Aortic smooth muscle cell (primary cell): ENCODE results near the gene OLIG1. TPM values are rescaled to one million over a fixed set of nuclear protein-coding genes. Genes with fewer than 3 reads are reported as not detected.

Experiments used
- total RNA-seq: library from RNA; depleted of rRNA; stranded (reverse); fragments of >200 nt; gene quantifications from 2 replicates; pipeline ENCODE4 v1.2.3, GENCODE V29; 2014

OLIG1 gene
- not detected in 2 replicates for total RNA-seq

DNA sequence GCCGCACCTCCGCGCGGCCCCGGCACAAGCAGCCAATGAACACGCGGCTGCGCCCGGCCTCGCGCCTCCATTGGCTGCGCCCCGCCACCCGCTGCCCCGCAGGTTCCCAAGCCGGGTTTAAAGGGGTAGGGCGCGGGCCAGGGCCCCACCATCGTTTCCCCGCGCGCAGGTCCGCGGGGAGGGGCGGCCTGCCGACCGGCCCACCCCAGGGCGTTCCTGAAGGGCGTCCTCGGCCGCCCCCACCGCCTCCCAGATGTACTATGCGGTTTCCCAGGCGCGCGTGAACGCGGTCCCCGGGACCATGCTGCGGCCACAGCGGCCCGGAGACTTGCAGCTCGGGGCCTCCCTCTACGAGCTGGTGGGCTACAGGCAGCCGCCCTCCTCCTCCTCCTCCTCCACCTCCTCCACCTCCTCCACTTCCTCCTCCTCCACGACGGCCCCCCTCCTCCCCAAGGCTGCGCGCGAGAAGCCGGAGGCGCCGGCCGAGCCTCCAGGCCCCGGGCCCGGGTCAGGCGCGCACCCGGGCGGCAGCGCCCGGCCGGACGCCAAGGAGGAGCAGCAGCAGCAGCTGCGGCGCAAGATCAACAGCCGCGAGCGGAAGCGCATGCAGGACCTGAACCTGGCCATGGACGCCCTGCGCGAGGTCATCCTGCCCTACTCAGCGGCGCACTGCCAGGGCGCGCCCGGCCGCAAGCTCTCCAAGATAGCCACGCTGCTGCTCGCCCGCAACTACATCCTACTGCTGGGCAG lies at the start of gene OLIG1:
TSS of gene OLIG1 (plus strand) at position 148 of the 750 bp plus-strand sequence. CDS start at position 254, 106 bp downstream.

GRCh38 chr21:33025489-33026442 lies 44.2 kb upstream of the OLIG1 start, which contains the start of gene OLIG2:
Gene OLIG2 (plus strand): TSS chr21:33025935. CDS start chr21:33026863, 928 bp downstream.

Other genes starting within 250 kb of the OLIG1 start
- not detected in 2 replicates for gene OLIG2, start 44.2 kb upstream of the OLIG1 start, total RNA-seq
- 6.3 and 9.6 TPM in 2 replicates for gene IFNAR2, start 159.8 kb downstream of the OLIG1 start, total RNA-seq
- gene IL10RB, start 196.2 kb downstream of the OLIG1 start, total RNA-seq = 52.4 and 56.5 TPM in 2 replicates